Thoracic aorta (tissue), 2 donors: ENCODE data around the gene CDHR1. TPM values are rescaled to one million over a fixed set of nuclear protein-coding genes. Genes with fewer than 3 reads are reported as not detected.

Source experiments
- ATAC-seq: fragments of 150-250 bp; one replicate; pipeline ENCODE4 v1.8.0; 2017; ENCODE audit warnings: low read depth; ENCODE audit not compliant: insufficient number of reproducible peaks, low FRiP score
- DNase-seq: peaks from one replicate; pipeline ENCODE4 v3.0.0-alpha.2; 2020; ENCODE audit warnings: low spot score
- H3K27ac ChIP-seq, 2 donors: fragments of 200-600 bp; sonication (generic); 1 replicate in 1 of 2; 2 replicates in 1 of 2; pipeline ENCODE4 v1.5.1; 2016; ENCODE audit warnings: mild to moderate bottlenecking in 2 of 2, moderate library complexity in 2 of 2
- H3K27me3 ChIP-seq: fragments of 200-600 bp; sonication (generic); replicated peaks from 2 replicates; pipeline ENCODE4 v1.6.0; 2016; ENCODE audit warnings: mild to moderate bottlenecking; ENCODE audit not compliant: insufficient read depth
- H3K36me3 ChIP-seq: fragments of 200-600 bp; sonication (generic); one replicate; pipeline ENCODE4 v1.5.1; 2016
- H3K4me1 ChIP-seq, 2 donors: fragments of 200-600 bp; sonication (generic); 1 replicate in 1 of 2; 2 replicates in 1 of 2; pipeline versions ENCODE4 v1.5.1 to v1.6.0; 2016; ENCODE audit warnings: low read depth in 2 of 2, mild to moderate bottlenecking in 1 of 2; ENCODE audit not compliant: control insufficient read depth in 1 of 2
- H3K4me3 ChIP-seq: fragments of 200-600 bp; sonication (generic); 2 replicates; pipeline ENCODE4 v1.5.1; 2016; ENCODE audit warnings: mild to moderate bottlenecking
- H3K9me3 ChIP-seq: fragments of 200-600 bp; sonication (generic); 2 replicates; pipeline ENCODE4 v1.5.1; 2016
- CTCF ChIP-seq: fragments of 200-600 bp; sonication (generic); IDR thresholded peaks from one replicate; pipeline ENCODE4 v1.5.1; 2019; ENCODE audit warnings: antibody characterized with exemption
- total RNA-seq, 2 donors: library from RNA; depleted of rRNA; stranded (reverse); fragments of >200 nt; gene quantifications; one replicate each; pipeline versions ENCODE4 v1.1.0 to v1.2.3, GENCODE V29; 2016

Gene CDHR1
- total RNA-seq, 2 donors from 2014 or later, result 0.14 TPM; not detected in 1

DNA sequence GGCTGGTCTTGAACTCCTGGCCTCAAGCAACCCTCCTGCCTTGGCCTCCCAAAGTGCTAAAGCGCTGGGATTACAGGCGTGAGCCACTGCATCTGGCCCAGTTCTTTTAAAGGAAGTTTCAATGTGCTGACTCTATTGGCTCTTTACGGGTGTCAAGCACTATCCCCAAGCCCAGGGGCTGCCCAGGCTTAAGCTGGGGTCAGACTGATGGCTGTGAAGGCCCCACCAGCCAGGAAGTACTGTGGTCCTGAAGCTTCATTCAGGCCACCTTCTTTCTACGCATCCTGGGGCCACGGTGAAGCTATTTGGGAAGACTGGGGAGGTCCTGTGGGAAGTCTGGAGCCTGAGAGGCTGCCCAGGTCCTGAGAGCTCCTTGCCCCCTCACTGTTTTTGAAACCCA, 12.7 kb upstream of the CDHR1 start:
- no peak for DNase-seq
- Histone ChIP-seq H3K4me1 (no peaks in the 10 kb centered on the region), H3K36me3 (no peaks in the 10 kb centered on the region), H3K9me3 (no peaks in the 10 kb centered on the region), H3K27me3 (no peaks in the 10 kb centered on the region), H3K4me3 (no peak overlapping the region), H3K27ac (no peak overlapping the region)
- ATAC-seq, result no peak
- TF ChIP-seq CTCF, result no peak

- ATAC-seq (no peak), DNase-seq (no peak)
- no peak for TF ChIP-seq CTCF
- no peaks in the 10 kb centered on the region for H3K36me3 ChIP-seq
- H3K27ac ChIP-seq, result no peak overlapping the region
- no peaks in the 10 kb centered on the region for H3K27me3 ChIP-seq
- no peak overlapping the region for H3K4me3 ChIP-seq
- H3K9me3 ChIP-seq, result no peaks in the 10 kb centered on the region
- no peaks in the 10 kb centered on the region for H3K4me1 ChIP-seq
These were observed 9.8 kb upstream of the CDHR1 start for GRCh38 chr10:84184517-84184916.

GRCh38 chr10:84185526-84186175, 8.7 kb upstream of the CDHR1 start:
- TF ChIP-seq CTCF, result no peak
- H3K4me3 ChIP-seq, result no peak overlapping the region
- no peaks in the 10 kb centered on the region for H3K36me3 ChIP-seq
- no peaks in the 10 kb centered on the region for H3K27me3 ChIP-seq
- H3K4me1 ChIP-seq, result no peaks in the 10 kb centered on the region
- no peaks in the 10 kb centered on the region for H3K9me3 ChIP-seq
- H3K27ac ChIP-seq, result no peak overlapping the region
- DNase-seq, result no peak
- ATAC-seq, result no peak

DNA sequence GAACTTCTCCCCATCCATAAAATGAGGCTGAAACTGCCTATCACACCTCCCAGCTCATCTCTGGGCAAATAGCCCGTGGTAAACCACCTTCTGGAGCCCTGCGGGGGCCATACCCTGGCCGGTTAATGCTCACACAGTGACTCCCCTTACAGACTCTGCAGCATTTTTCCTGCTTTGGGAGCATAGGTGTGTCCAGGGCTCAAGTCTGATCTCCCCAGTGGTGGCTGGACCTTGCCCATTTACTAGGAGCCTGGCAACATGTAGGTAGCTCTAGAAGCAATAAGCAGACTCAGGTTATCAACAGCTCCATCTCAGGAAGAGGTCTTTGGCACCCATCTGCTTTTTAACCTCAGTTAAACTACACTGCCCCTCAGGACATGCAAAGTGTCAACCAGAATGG, 5.5 kb upstream of the CDHR1 start:
- Histone ChIP-seq H3K27ac (no peak overlapping the region), H3K4me3 (no peak overlapping the region), H3K27me3 (no peaks in the 10 kb centered on the region), H3K4me1 (no peaks in the 10 kb centered on the region), H3K36me3 (no peaks in the 10 kb centered on the region), H3K9me3 (no peaks in the 10 kb centered on the region)
- DNase-seq (no peak), ATAC-seq (no peak)
- TF ChIP-seq CTCF, result no peak

GRCh38 chr10:84190621-84191020, 3.7 kb upstream of the CDHR1 start:
- no peak for DNase-seq
- no peak overlapping the region for H3K4me3 ChIP-seq
- H3K27me3 ChIP-seq, result no peaks in the 10 kb centered on the region
- H3K27ac ChIP-seq, result no peak overlapping the region
- H3K36me3 ChIP-seq, result no peaks in the 10 kb centered on the region
- peaks cover 6 to 14% of the 10 kb centered on the region in 2 donors for H3K4me1 ChIP-seq
- no peak for ATAC-seq
- no peak for TF ChIP-seq CTCF
- H3K9me3 ChIP-seq, result no peaks in the 10 kb centered on the region
